Measurements from ENCODE around the gene PADI1. TPM values are rescaled to one million over a fixed set of nuclear protein-coding genes. Genes with fewer than 3 reads are reported as not detected.
A peak's percentile ranks its signal among the peaks of the same experiment; 100 is the strongest.

The PADI1 gene
- total RNA-seq, 4 donors from 2014 or later, result 4.0 to 57.3 (median 9.1) TPM

GRCh38 chr1:17186216-17186909, 18.6 kb upstream of the PADI1 start:
- peak in 1 of 2 donors; percentile 57 for DNase-seq (ENCODE audit: low spot score in 2 of 2)
- 23% methylated on average over 7 of the region's 9 CpGs for WGBS
- peaks cover 24% of the 10 kb centered on the region for H3K4me1 ChIP-seq

GRCh38 chr1:17187051-17187450, 17.9 kb upstream of the PADI1 start:
- Histone ChIP-seq H3K9me3 (no peaks in the 10 kb centered on the region), H3K4me1 (peaks cover 26% of the 10 kb centered on the region), H3K27me3 (peaks cover 1% of the 10 kb centered on the region), H3K4me3 (no peak overlapping the region), H3K27ac (peak overlapping the region; percentile 16), H3K36me3 (no peaks in the 10 kb centered on the region)
- 51% methylated on average over 6 of the region's 6 CpGs for WGBS
- TF ChIP-seq CTCF (IDR thresholded peaks at IDR 0.05) (no peak), EP300 (IDR thresholded peaks at IDR 0.05) (no peak), POLR2A (IDR thresholded peaks at IDR 0.05) (no peak)
- peak in 1 of 2 donors; percentile 56 for DNase-seq (ENCODE audit: low spot score in 2 of 2)

More at GRCh38 chr1:17186216-17186909, 18.6 kb upstream of the PADI1 start:
- H3K27me3 ChIP-seq, result peaks cover 5% of the 10 kb centered on the region
- no peak overlapping the region for H3K4me3 ChIP-seq
- H3K36me3 ChIP-seq, result no peaks in the 10 kb centered on the region
- H3K9me3 ChIP-seq, result no peaks in the 10 kb centered on the region
- H3K27ac ChIP-seq, result peak overlapping the region; percentile 16
- TF ChIP-seq EP300 (IDR thresholded peaks at IDR 0.05) (no peak), POLR2AphosphoS5 (IDR thresholded peaks at IDR 0.05) (no peak), POLR2A (IDR thresholded peaks at IDR 0.05) (no peak), CTCF (IDR thresholded peaks at IDR 0.05) (no peak)

GRCh38 chr1:17188217-17188616, 16.7 kb upstream of the PADI1 start:
- no peaks in the 10 kb centered on the region for H3K9me3 ChIP-seq
- TF ChIP-seq EP300 (IDR thresholded peaks at IDR 0.05), result no peak
- no peak for TF ChIP-seq POLR2AphosphoS5 (IDR thresholded peaks at IDR 0.05)
- TF ChIP-seq CTCF (IDR thresholded peaks at IDR 0.05), result no peak
- no peak for TF ChIP-seq POLR2A (IDR thresholded peaks at IDR 0.05)
- peaks cover 32% of the 10 kb centered on the region for H3K4me1 ChIP-seq
- no peaks in the 10 kb centered on the region for H3K27me3 ChIP-seq
- H3K4me3 ChIP-seq, result no peak overlapping the region
- 88% methylated on average over 2 of the region's 2 CpGs for WGBS
- DNase-seq (ENCODE audit: low spot score in 2 of 2), result no peak
- no peaks in the 10 kb centered on the region for H3K36me3 ChIP-seq
- H3K27ac ChIP-seq, result no peak overlapping the region

- Histone ChIP-seq H3K27ac (no peak overlapping the region), H3K4me3 (no peak overlapping the region), H3K27me3 (no peaks in the 10 kb centered on the region), H3K36me3 (no peaks in the 10 kb centered on the region), H3K9me3 (no peaks in the 10 kb centered on the region), H3K4me1 (peaks cover 34% of the 10 kb centered on the region)
- 93% methylated on average over 10 of the region's 10 CpGs for WGBS
- no peak for TF ChIP-seq POLR2A (IDR thresholded peaks at IDR 0.05)
- TF ChIP-seq POLR2AphosphoS5 (IDR thresholded peaks at IDR 0.05), result no peak
- no peak for TF ChIP-seq EP300 (IDR thresholded peaks at IDR 0.05)
- TF ChIP-seq CTCF (IDR thresholded peaks at IDR 0.05), result no peak
- peak in 1 of 2 donors; percentile 13 for DNase-seq (ENCODE audit: low spot score in 2 of 2)
These were observed 15.9 kb upstream of the PADI1 start for GRCh38 chr1:17188889-17189631.

- Histone ChIP-seq H3K36me3 (no peaks in the 10 kb centered on the region), H3K4me1 (peaks cover 34% of the 10 kb centered on the region), H3K4me3 (no peak overlapping the region), H3K27ac (no peak overlapping the region), H3K9me3 (no peaks in the 10 kb centered on the region), H3K27me3 (no peaks in the 10 kb centered on the region)
- WGBS, result 91% methylated on average over 2 of the region's 2 CpGs
- no peak for TF ChIP-seq POLR2AphosphoS5 (IDR thresholded peaks at IDR 0.05)
- no peak for TF ChIP-seq EP300 (IDR thresholded peaks at IDR 0.05)
- TF ChIP-seq POLR2A (IDR thresholded peaks at IDR 0.05), result no peak
- TF ChIP-seq CTCF (IDR thresholded peaks at IDR 0.05), result no peak
- peak in 1 of 2 donors; percentile 28 for DNase-seq (ENCODE audit: low spot score in 2 of 2)
These were observed 15.3 kb upstream of the PADI1 start for GRCh38 chr1:17189632-17189990.

Measured in suprapubic skin (tissue), 4 donors.